Trophoblast cell (in vitro differentiated cells and primary cell): ENCODE results near the gene NAV3.

Experiments used
- DNase-seq, 2 donors: peaks; one replicate each; pipeline ENCODE4 v3.0.0-alpha.2; 2016
- H2AFZ ChIP-seq: 2 replicates; pipeline ENCODE4 v1.6.1; 2013; ENCODE audit warnings: low read length, moderate library complexity, mild to moderate bottlenecking; ENCODE audit not compliant: insufficient read depth, poor library complexity
- H2AK5ac ChIP-seq: 2 replicates; pipeline ENCODE4 v1.6.1; 2013; ENCODE audit warnings: mild to moderate bottlenecking, low read length
- H2BK120ac ChIP-seq: 2 replicates; pipeline ENCODE4 v1.6.1; 2013; ENCODE audit warnings: low read length, mild to moderate bottlenecking, moderate library complexity; ENCODE audit not compliant: insufficient read depth, poor library complexity
- H2BK12ac ChIP-seq: 2 replicates; pipeline ENCODE4 v1.6.1; 2013; ENCODE audit warnings: mild to moderate bottlenecking, low read length, moderate library complexity
- H2BK5ac ChIP-seq: 2 replicates; pipeline ENCODE4 v1.6.1; 2013; ENCODE audit warnings: low read length, low read depth, moderate library complexity, mild to moderate bottlenecking; ENCODE audit not compliant: poor library complexity
- H3K14ac ChIP-seq: 2 replicates; pipeline ENCODE4 v1.6.1; 2013; ENCODE audit warnings: mild to moderate bottlenecking, low read length
- H3K18ac ChIP-seq: 2 replicates; pipeline ENCODE4 v1.6.1; 2013; ENCODE audit warnings: mild to moderate bottlenecking, low read length
- H3K23ac ChIP-seq: 2 replicates; pipeline ENCODE4 v1.6.1; 2013; ENCODE audit warnings: low read length
- H3K27ac ChIP-seq: 2 replicates; pipeline ENCODE4 v1.5.1; 2013; ENCODE audit warnings: low read depth, mild to moderate bottlenecking, inconsistent platforms, low read length, moderate library complexity
- H3K27me3 ChIP-seq: 2 replicates; pipeline ENCODE4 v1.6.1; 2013; ENCODE audit warnings: inconsistent platforms, mild to moderate bottlenecking, low read length, moderate library complexity; ENCODE audit not compliant: insufficient read depth
- H3K36me3 ChIP-seq, 2 experiments: 1 replicate in 1 of 2; 2 replicates in 1 of 2; pipeline ENCODE4 v1.6.1; 2013; ENCODE audit warnings: low read length in 2 of 2, mild to moderate bottlenecking in 2 of 2, moderate library complexity in 1 of 2; ENCODE audit not compliant: insufficient read depth in 2 of 2, control insufficient read depth in 1 of 2
- H3K4ac ChIP-seq: 2 replicates; pipeline ENCODE4 v1.6.1; 2013; ENCODE audit warnings: low read depth, mild to moderate bottlenecking, low read length, moderate library complexity
- H3K4me1 ChIP-seq, 2 experiments: 1 replicate in 1 of 2; 2 replicates in 1 of 2; pipeline ENCODE4 v1.6.1; 2013; ENCODE audit warnings: low read length in 2 of 2, mild to moderate bottlenecking in 2 of 2, moderate library complexity in 1 of 2; ENCODE audit not compliant: insufficient read depth in 2 of 2, control insufficient read depth in 1 of 2
- H3K4me2 ChIP-seq: 2 replicates; pipeline ENCODE4 v1.6.1; 2013; ENCODE audit warnings: inconsistent platforms, mild to moderate bottlenecking, low read length, moderate library complexity
- H3K4me3 ChIP-seq: 2 replicates; pipeline ENCODE4 v1.5.1; 2013; ENCODE audit warnings: mild to moderate bottlenecking, low read depth, low read length, inconsistent platforms
- H3K79me1 ChIP-seq: one replicate; pipeline ENCODE4 v1.6.1; 2013; ENCODE audit warnings: low read length
- H3K79me2 ChIP-seq: 2 replicates; pipeline ENCODE4 v1.6.1; 2013; ENCODE audit warnings: low read length, mild to moderate bottlenecking; ENCODE audit not compliant: control insufficient read depth, insufficient read depth, poor library complexity
- H3K9ac ChIP-seq: 2 replicates; pipeline ENCODE4 v1.6.1; 2013; ENCODE audit warnings: mild to moderate bottlenecking, low read length
- H3K9me3 ChIP-seq: 2 replicates; pipeline ENCODE4 v1.6.1; 2013; ENCODE audit warnings: low read depth, mild to moderate bottlenecking, control low read depth, inconsistent platforms, low read length; ENCODE audit not compliant: insufficient read depth
- H4K12ac ChIP-seq: 2 replicates; pipeline ENCODE4 v1.6.1; 2013; ENCODE audit warnings: low read depth, mild to moderate bottlenecking, low read length, moderate library complexity
- H4K8ac ChIP-seq: 2 replicates; pipeline ENCODE4 v1.6.1; 2013; ENCODE audit warnings: low read depth, mild to moderate bottlenecking, low read length, moderate library complexity
- H4K91ac ChIP-seq: one replicate; pipeline ENCODE4 v1.6.1; 2013; ENCODE audit warnings: low read depth, mild to moderate bottlenecking, low read length, moderate library complexity
- WGBS: extraction: QIAGEN DNeasy Blood & Tissue Kit; methylation state at CpG from one replicate; pipeline ENCODE4 v1.1.7; 2013; ENCODE audit warnings: missing lambda C conversion rate; ENCODE audit not compliant: insufficient read length, insufficient coverage; ENCODE audit errors: extremely low coverage; 5-methylcytosine and 5-hydroxymethylcytosine counted together

NAV3 gene

DNA sequence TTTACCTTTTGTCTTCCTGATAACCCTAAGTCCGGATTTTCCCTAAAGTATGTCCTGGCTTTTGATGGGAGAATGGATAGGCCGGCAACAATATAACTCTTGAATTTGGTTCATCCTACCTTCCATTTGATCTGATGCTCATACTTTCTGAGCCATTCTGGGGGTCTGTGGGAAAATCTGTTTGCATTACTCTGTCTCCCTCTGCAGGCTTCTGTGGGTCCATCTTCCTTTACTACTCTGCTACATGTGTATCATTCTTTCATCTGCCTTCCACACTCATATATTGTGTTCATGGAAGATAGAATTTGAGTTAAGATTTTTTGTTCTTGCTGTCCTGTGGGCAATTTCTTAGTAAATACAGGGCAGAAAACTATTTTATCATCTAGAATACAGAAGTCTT, 101.5 kb downstream of the NAV3 start:
- DNase-seq: no peak

DNA sequence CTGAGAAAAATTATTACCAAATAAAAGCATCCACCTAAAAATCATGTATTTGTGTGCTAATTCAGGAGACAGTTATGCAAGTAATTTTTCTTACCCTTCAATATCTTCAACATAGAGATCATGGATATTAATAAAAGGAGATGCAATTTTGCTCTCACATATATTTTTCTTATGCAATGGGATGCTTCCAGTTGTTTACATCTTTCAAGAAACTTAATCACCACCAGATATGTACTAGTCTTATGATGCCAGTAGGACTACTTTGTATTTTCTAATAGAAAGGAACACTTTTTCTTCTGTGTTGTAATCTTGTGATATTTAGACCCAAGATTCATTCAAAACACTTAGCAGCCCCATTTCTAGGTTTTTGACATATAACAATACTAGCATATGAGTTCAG, 107.6 kb downstream of the NAV3 start:
- H3K4ac ChIP-seq: no peak overlapping the region
- no peaks in the 10 kb centered on the region for H3K79me2 ChIP-seq
- no peak overlapping the region for H2AFZ ChIP-seq
- H4K8ac ChIP-seq: no peak overlapping the region
- no peaks in the 10 kb centered on the region for H3K9me3 ChIP-seq
- H4K12ac ChIP-seq: no peak overlapping the region
- H3K9ac ChIP-seq: no peak overlapping the region
- H2BK12ac ChIP-seq: no peak overlapping the region
- no peak overlapping the region for H4K91ac ChIP-seq
- H3K18ac ChIP-seq: no peak overlapping the region
- H3K27ac ChIP-seq: no peak overlapping the region
- H3K14ac ChIP-seq: no peak overlapping the region
- H3K27me3 ChIP-seq: no peaks in the 10 kb centered on the region
- no peak overlapping the region for H3K4me3 ChIP-seq
- H3K23ac ChIP-seq: no peak overlapping the region
- DNase-seq: no peak
- H3K79me1 ChIP-seq: no peaks in the 10 kb centered on the region
- no peak overlapping the region for H2BK5ac ChIP-seq
- no peak overlapping the region for H2AK5ac ChIP-seq
- H3K4me1 ChIP-seq: peaks cover 0 to 2% of the 10 kb centered on the region in 2 experiments
- no peak overlapping the region for H2BK120ac ChIP-seq
- no peaks in the 10 kb centered on the region for H3K36me3 ChIP-seq
- H3K4me2 ChIP-seq: no peak overlapping the region

More for the DNA sequence above, 101.5 kb downstream of the NAV3 start:
- no peak overlapping the region for H2AK5ac ChIP-seq
- WGBS: no CpG with 5 or more reads among the region's 2 CpGs
- H4K12ac ChIP-seq: no peak overlapping the region
- no peak overlapping the region for H4K91ac ChIP-seq
- H3K36me3 ChIP-seq: no peaks in the 10 kb centered on the region
- H3K4me2 ChIP-seq: no peak overlapping the region
- H3K14ac ChIP-seq: no peak overlapping the region
- no peak overlapping the region for H3K4ac ChIP-seq
- H3K18ac ChIP-seq: no peak overlapping the region
- H3K79me1 ChIP-seq: no peaks in the 10 kb centered on the region
- no peaks in the 10 kb centered on the region for H3K9me3 ChIP-seq
- no peak overlapping the region for H3K4me3 ChIP-seq
- H4K8ac ChIP-seq: no peak overlapping the region
- H2BK12ac ChIP-seq: no peak overlapping the region
- H3K27me3 ChIP-seq: no peaks in the 10 kb centered on the region
- no peak overlapping the region for H3K23ac ChIP-seq
- H3K9ac ChIP-seq: no peak overlapping the region
- H3K27ac ChIP-seq: no peak overlapping the region
- H2BK120ac ChIP-seq: no peak overlapping the region
- no peak overlapping the region for H2AFZ ChIP-seq
- H3K4me1 ChIP-seq: no peaks in the 10 kb centered on the region
- no peaks in the 10 kb centered on the region for H3K79me2 ChIP-seq
- H2BK5ac ChIP-seq: no peak overlapping the region

DNA sequence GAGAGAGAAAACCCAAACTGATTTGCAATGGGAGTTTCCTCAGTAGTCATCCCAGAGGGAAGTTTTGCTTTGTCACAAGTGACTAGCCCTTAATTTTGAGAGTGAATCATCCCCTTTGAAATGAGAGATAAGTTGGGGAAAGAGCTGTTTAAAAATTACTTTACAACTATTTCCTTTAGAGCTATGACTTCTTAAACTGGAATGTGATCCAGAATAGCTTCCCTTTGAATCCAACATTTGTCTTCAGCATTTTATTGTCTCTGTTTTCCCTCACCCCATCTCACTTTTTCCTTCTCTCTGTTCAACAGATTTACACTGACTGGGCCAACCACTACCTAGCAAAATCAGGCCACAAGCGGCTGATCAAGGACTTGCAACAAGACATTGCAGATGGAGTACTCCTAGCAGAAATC, 109.3 kb downstream of the NAV3 start:
- H2BK12ac ChIP-seq: no peak overlapping the region
- no peak overlapping the region for H3K4ac ChIP-seq
- no peak overlapping the region for H4K91ac ChIP-seq
- no peaks in the 10 kb centered on the region for H3K27me3 ChIP-seq
- H3K4me1 ChIP-seq: peaks cover 0 to 2% of the 10 kb centered on the region in 2 experiments
- H4K8ac ChIP-seq: no peak overlapping the region
- H3K4me2 ChIP-seq: no peak overlapping the region
- H3K9me3 ChIP-seq: no peaks in the 10 kb centered on the region
- H3K23ac ChIP-seq: no peak overlapping the region
- WGBS: no CpG with 5 or more reads among the region's 1 CpG
- no peak overlapping the region for H2AFZ ChIP-seq
- no peaks in the 10 kb centered on the region for H3K36me3 ChIP-seq
- H2BK5ac ChIP-seq: no peak overlapping the region
- H3K79me2 ChIP-seq: no peaks in the 10 kb centered on the region
- H3K9ac ChIP-seq: no peak overlapping the region
- H2AK5ac ChIP-seq: no peak overlapping the region
- no peak overlapping the region for H3K14ac ChIP-seq
- H3K18ac ChIP-seq: no peak overlapping the region
- H4K12ac ChIP-seq: no peak overlapping the region
- peak in 1 of 2 donors; percentile 61 for DNase-seq
- no peak overlapping the region for H3K4me3 ChIP-seq
- H2BK120ac ChIP-seq: no peak overlapping the region
- no peaks in the 10 kb centered on the region for H3K79me1 ChIP-seq
- no peak overlapping the region for H3K27ac ChIP-seq

GRCh38 chr12:77940567-77940966, 109.9 kb downstream of the NAV3 start:
- Histone ChIP-seq H4K91ac (no peak overlapping the region), H2BK5ac (no peak overlapping the region), H3K4me1 (peaks cover 0 to 2% of the 10 kb centered on the region in 2 experiments), H2BK120ac (no peak overlapping the region), H3K14ac (no peak overlapping the region), H3K18ac (no peak overlapping the region), H3K36me3 (no peaks in the 10 kb centered on the region), H3K4me3 (no peak overlapping the region), H3K23ac (no peak overlapping the region), H3K27me3 (no peaks in the 10 kb centered on the region), H3K9ac (no peak overlapping the region), H4K12ac (no peak overlapping the region), H2AFZ (no peak overlapping the region), H3K79me2 (no peaks in the 10 kb centered on the region), H2AK5ac (no peak overlapping the region), H3K4me2 (no peak overlapping the region), H2BK12ac (no peak overlapping the region), H3K9me3 (no peaks in the 10 kb centered on the region), H3K79me1 (no peaks in the 10 kb centered on the region), H4K8ac (no peak overlapping the region), H3K4ac (no peak overlapping the region), H3K27ac (no peak overlapping the region)
- no CpG with 5 or more reads among the region's 2 CpGs for WGBS
- DNase-seq: no peak
